ENCODE data around the gene TBR1. TPM values are rescaled to one million over a fixed set of nuclear protein-coding genes. Genes with fewer than 3 reads are reported as not detected.

Gene TBR1
- total RNA-seq, 1 donor from 2014 or later = not detected

DNA sequence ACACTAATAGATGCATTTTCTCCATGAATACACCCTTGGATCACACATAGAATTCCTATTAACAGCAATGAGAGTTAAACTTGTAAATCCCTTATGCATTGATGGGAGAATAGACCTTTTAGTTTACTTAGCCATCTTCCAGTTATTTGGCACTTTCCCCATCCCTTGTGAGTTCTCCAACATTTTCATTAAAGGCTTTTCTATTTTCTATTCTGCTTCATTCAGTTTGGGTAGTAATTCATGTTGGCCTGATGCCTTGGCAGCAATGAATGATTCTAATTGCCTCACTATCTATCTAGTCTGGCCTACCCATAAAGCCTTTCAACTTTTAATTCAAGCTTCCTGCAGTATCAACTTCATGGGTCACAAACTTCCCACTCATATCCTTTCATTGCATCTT lies 32.3 kb downstream of the TBR1 start:
- no peak overlapping the region for H3K4me3 Mint-ChIP-seq (ENCODE audit: unreplicated experiment)
- H3K4me1 Mint-ChIP-seq (ENCODE audit: low read depth) = no peaks in the 10 kb centered on the region
- no peak overlapping the region for H3K27ac Mint-ChIP-seq (ENCODE audit: unreplicated experiment)
- DNase-seq (ENCODE audit: low spot score) = no peak
- H3K27me3 Mint-ChIP-seq (ENCODE audit: low read depth) = peaks cover 35% of the 10 kb centered on the region
- TF ChIP-seq, protein P1, sequence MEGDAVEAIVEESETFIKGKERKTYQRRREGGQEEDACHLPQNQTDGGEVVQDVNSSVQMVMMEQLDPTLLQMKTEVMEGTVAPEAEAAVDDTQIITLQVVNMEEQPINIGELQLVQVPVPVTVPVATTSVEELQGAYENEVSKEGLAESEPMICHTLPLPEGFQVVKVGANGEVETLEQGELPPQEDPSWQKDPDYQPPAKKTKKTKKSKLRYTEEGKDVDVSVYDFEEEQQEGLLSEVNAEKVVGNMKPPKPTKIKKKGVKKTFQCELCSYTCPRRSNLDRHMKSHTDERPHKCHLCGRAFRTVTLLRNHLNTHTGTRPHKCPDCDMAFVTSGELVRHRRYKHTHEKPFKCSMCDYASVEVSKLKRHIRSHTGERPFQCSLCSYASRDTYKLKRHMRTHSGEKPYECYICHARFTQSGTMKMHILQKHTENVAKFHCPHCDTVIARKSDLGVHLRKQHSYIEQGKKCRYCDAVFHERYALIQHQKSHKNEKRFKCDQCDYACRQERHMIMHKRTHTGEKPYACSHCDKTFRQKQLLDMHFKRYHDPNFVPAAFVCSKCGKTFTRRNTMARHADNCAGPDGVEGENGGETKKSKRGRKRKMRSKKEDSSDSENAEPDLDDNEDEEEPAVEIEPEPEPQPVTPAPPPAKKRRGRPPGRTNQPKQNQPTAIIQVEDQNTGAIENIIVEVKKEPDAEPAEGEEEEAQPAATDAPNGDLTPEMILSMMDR (IDR thresholded peaks at IDR 0.05) = no peak
- no peaks in the 10 kb centered on the region for H3K9me3 Mint-ChIP-seq (ENCODE audit: low read depth)
- no peaks in the 10 kb centered on the region for H3K36me3 Mint-ChIP-seq (ENCODE audit: low read depth)

DNA sequence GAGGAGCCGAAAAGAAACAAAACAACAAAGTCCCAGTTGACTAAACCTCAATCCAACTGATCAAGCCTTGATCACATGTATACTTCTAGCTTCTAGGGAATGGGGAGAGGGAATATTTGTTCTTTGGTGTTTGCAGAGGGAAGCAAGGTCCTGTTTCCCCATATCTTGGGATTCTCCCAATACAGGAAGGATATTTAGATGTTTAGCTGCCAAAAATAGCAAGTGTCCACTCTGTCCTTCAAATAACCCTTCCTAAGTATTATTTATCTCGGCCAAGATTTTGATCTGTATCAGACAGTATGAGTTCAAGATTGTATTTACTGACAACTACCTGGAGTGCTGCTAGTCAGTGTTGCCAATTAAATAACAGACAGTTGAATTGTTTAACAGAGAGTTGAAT lies 55.5 kb downstream of the TBR1 start:
- H3K9me3 Mint-ChIP-seq (ENCODE audit: low read depth) = peaks cover 12% of the 10 kb centered on the region
- H3K27me3 Mint-ChIP-seq (ENCODE audit: low read depth) = peaks cover 20% of the 10 kb centered on the region
- TF ChIP-seq, protein P1 (IDR thresholded peaks at IDR 0.05) = no peak
- no peak for DNase-seq (ENCODE audit: low spot score)
- H3K27ac Mint-ChIP-seq (ENCODE audit: unreplicated experiment) = no peak overlapping the region
- no peak overlapping the region for H3K4me3 Mint-ChIP-seq (ENCODE audit: unreplicated experiment)
- no peaks in the 10 kb centered on the region for H3K4me1 Mint-ChIP-seq (ENCODE audit: low read depth)
- peaks cover 2% of the 10 kb centered on the region for H3K36me3 Mint-ChIP-seq (ENCODE audit: low read depth)

DNA sequence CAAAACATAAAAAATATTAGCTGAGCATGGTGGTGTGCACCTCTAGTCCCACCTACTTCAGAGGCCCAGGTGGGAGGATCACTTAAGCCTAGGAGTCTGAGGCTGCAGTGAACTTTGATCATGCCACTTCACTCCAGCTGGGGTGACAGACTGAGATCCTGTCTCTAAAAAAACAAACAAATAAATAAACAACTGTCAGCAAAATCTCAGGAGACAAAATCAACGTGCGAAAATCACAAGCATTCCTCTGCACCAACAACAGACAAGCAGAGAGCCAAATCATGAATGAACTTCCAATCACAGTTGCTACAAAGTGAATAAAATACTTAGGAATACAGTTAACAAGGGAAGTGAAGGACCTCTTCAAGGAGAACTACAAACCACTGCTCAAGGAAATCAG lies 58.8 kb downstream of the TBR1 start:
- H3K27ac Mint-ChIP-seq (ENCODE audit: unreplicated experiment) = no peak overlapping the region
- no peaks in the 10 kb centered on the region for H3K4me1 Mint-ChIP-seq (ENCODE audit: low read depth)
- H3K9me3 Mint-ChIP-seq (ENCODE audit: low read depth) = peaks cover 12% of the 10 kb centered on the region
- H3K27me3 Mint-ChIP-seq (ENCODE audit: low read depth) = peaks cover 6% of the 10 kb centered on the region
- DNase-seq (ENCODE audit: low spot score) = no peak
- no peak overlapping the region for H3K4me3 Mint-ChIP-seq (ENCODE audit: unreplicated experiment)
- peaks cover 2% of the 10 kb centered on the region for H3K36me3 Mint-ChIP-seq (ENCODE audit: low read depth)
- TF ChIP-seq, protein P1 (IDR thresholded peaks at IDR 0.05) = no peak

Other genes starting within 250 kb of the TBR1 start
- gene PSMD14, start 107.9 kb upstream of the TBR1 start, total RNA-seq = 48.5 to 62.5 TPM (median 48.9 TPM) in 3 replicates
- gene SLC4A10, start 208.1 kb downstream of the TBR1 start, total RNA-seq = not detected in 3 replicates